Gastroesophageal sphincter (tissue), 3 donors: ENCODE measurements around the gene CNOT11.
"Not testable (repeated sequence)": the region's sequence is repeated elsewhere in the genome, so short reads cannot be mapped to it uniquely, and the experiment has no call there.

Experiments
- EP300 ChIP-seq: sonication (generic); formaldehyde crosslinking; IDR thresholded peaks from one replicate; pipeline ENCODE4 v1.6.1; 2017; ENCODE audit warnings: antibody characterized with exemption, mild to moderate bottlenecking
- POLR2A ChIP-seq, 2 donors: fragments of 450-650 bp; IDR thresholded peaks; one replicate each; pipeline ENCODE4 v1.6.1; 2017; ENCODE audit warnings: antibody characterized with exemption in 2 of 2, mild to moderate bottlenecking in 2 of 2, moderate library complexity in 1 of 2
- POLR2AphosphoS5 ChIP-seq: sonication (generic); formaldehyde crosslinking; IDR thresholded peaks from one replicate; pipeline ENCODE4 v1.6.1; 2017; ENCODE audit warnings: antibody characterized with exemption
- TF ChIP-seq, protein P1 (sequence below), 4 experiments: fragments of 200-600 bp in 2 of 4; fragments of 450-650 bp in 2 of 4; sonication (generic) in 1 of 4; IDR thresholded peaks; one replicate each; pipeline ENCODE4 v1.5.1; 2017 to 2019; ENCODE audit warnings: antibody characterized with exemption in 4 of 4, mild to moderate bottlenecking in 2 of 4, moderate library complexity in 2 of 4

DNA sequence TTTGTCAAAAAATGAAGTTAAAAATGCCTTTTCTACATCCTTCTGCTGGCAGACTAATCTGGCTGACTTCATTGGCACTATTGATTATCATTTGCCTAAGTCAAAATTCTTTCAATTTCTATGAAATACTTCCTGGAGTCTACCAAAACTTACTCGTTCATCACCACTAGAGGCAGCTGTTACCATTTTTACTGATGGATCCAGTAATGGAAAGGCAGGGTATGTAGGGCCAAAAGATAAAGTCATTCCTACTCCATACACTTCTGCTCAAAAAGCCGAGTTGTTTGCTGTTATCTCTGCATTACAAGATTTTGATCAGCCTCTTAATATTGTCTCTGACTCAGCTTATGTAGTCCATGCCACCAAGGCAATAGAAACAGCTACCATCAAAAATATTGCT is 12.0 kb upstream of the CNOT11 start:
- TF ChIP-seq, protein P1, sequence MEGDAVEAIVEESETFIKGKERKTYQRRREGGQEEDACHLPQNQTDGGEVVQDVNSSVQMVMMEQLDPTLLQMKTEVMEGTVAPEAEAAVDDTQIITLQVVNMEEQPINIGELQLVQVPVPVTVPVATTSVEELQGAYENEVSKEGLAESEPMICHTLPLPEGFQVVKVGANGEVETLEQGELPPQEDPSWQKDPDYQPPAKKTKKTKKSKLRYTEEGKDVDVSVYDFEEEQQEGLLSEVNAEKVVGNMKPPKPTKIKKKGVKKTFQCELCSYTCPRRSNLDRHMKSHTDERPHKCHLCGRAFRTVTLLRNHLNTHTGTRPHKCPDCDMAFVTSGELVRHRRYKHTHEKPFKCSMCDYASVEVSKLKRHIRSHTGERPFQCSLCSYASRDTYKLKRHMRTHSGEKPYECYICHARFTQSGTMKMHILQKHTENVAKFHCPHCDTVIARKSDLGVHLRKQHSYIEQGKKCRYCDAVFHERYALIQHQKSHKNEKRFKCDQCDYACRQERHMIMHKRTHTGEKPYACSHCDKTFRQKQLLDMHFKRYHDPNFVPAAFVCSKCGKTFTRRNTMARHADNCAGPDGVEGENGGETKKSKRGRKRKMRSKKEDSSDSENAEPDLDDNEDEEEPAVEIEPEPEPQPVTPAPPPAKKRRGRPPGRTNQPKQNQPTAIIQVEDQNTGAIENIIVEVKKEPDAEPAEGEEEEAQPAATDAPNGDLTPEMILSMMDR (IDR thresholded peaks at IDR 0.05) = peak in 2 of 4 experiments; percentile 10 to 27
- not testable (repeated sequence) for TF ChIP-seq POLR2A (IDR thresholded peaks at IDR 0.05); POLR2AphosphoS5; EP300
